Left lung (tissue), 10 donors: ENCODE measurements around the gene GRAMD2B. TPM values are rescaled to one million over a fixed set of nuclear protein-coding genes. Genes with fewer than 3 reads are reported as not detected.

Experiments
- ATAC-seq: fragments of 200-7000 bp; cut with Tn5 transposase; one replicate; pipeline ENCODE4 v1.9.1; 2020; ENCODE audit warnings: moderate library complexity
- DNase-seq, 4 donors: peaks; one replicate each; pipeline ENCODE4 v3.0.0-alpha.2; 2013 to 2020
- H3K27ac ChIP-seq, 2 donors: fragments of 200-600 bp; sonication (generic) in 1 of 2; one replicate each; pipeline versions ENCODE4 v1.5.0 to v1.8.0; 2020 to 2021
- H3K27me3 ChIP-seq, 2 donors: fragments of 200-600 bp; sonication (generic) in 1 of 2; one replicate each; pipeline versions ENCODE4 v1.5.0 to v1.8.0; 2020 to 2021
- H3K36me3 ChIP-seq, 2 donors: fragments of 200-600 bp; sonication (generic) in 1 of 2; one replicate each; pipeline versions ENCODE4 v1.5.0 to v1.8.0; 2020 to 2021
- H3K4me1 ChIP-seq, 2 donors: fragments of 200-600 bp; one replicate each; pipeline ENCODE4 v1.8.0; 2021
- H3K4me3 ChIP-seq, 2 donors: fragments of 200-600 bp; sonication (generic) in 1 of 2; one replicate each; pipeline versions ENCODE4 v1.5.0 to v1.8.0; 2020 to 2021; ENCODE audit warnings: mild to moderate bottlenecking in 1 of 2
- H3K9me3 ChIP-seq, 2 donors: fragments of 200-600 bp; sonication (generic) in 1 of 2; one replicate each; pipeline versions ENCODE4 v1.5.0 to v1.8.0; 2020 to 2021
- CTCF ChIP-seq, 2 donors: fragments of 200-600 bp; sonication (generic) in 1 of 2; IDR thresholded peaks; one replicate each; pipeline versions ENCODE4 v1.5.0 to v1.8.0; 2021; ENCODE audit warnings: antibody characterized with exemption in 2 of 2
- intact Hi-C, 2 donors: fragments of 100-400 bp; cut with DNase I; formaldehyde crosslinking; loops; one replicate each; pipeline versions ENCODE4 v1.11.2 to v1.14.2; 2022
- polyA plus RNA-seq, 6 donors: library from polyadenylated mRNA; unstranded; fragments of 120-200 nt; gene quantifications; one replicate each; pipeline ENCODE4 v1.2.1, GENCODE V29; 2013; ENCODE audit not compliant: insufficient read length in 6 of 6
- total RNA-seq, 2 donors: library from RNA; stranded (reverse); fragmentation: NEBNext Ultra II Directional; extraction: Animal tissue kit (Norgen Biotek cat#: 25700); gene quantifications; one replicate each; pipeline ENCODE4 v1.2.1, GENCODE V29; 2021
- donor health status: DM: no; HTN: yes; CAD: no.
- donor health status: DM: no; HTN: no; CAD: no.

GRAMD2B gene
- total and polyA plus RNA-seq, 8 donors = 9.8 to 19.2 (median 11.6) TPM

- Histone ChIP-seq H3K4me3 (no peak overlapping the region), H3K36me3 (peaks cover 0 to 4% of the 10 kb centered on the region in 2 donors), H3K9me3 (no peaks in the 10 kb centered on the region), H3K4me1 (no peaks in the 10 kb centered on the region), H3K27me3 (no peaks in the 10 kb centered on the region), H3K27ac (no peak overlapping the region)
- intact Hi-C loops = no loop called here
- no peak for ATAC-seq
- no peak for TF ChIP-seq CTCF (IDR thresholded peaks at IDR 0.05)
- no peak for DNase-seq
Observed at GRCh38 chr5:126460977-126461376, 37.8 kb downstream of the GRAMD2B start.

GRCh38 chr5:126461838-126462237 lies 38.6 kb downstream of the GRAMD2B start:
- Histone ChIP-seq H3K9me3 (no peaks in the 10 kb centered on the region), H3K4me1 (no peaks in the 10 kb centered on the region), H3K27ac (no peak overlapping the region), H3K27me3 (no peaks in the 10 kb centered on the region), H3K4me3 (no peak overlapping the region), H3K36me3 (peaks cover 0 to 10% of the 10 kb centered on the region in 2 donors)
- intact Hi-C loops = no loop called here
- no peak for TF ChIP-seq CTCF (IDR thresholded peaks at IDR 0.05)
- ATAC-seq (no peak), DNase-seq (no peak)

- no peaks in the 10 kb centered on the region for H3K27me3 ChIP-seq
- intact Hi-C loops = no loop called here
- H3K27ac ChIP-seq = no peak overlapping the region
- H3K9me3 ChIP-seq = no peaks in the 10 kb centered on the region
- DNase-seq = no peak
- H3K4me1 ChIP-seq = no peaks in the 10 kb centered on the region
- peaks cover 0 to 16% of the 10 kb centered on the region in 2 donors for H3K36me3 ChIP-seq
- H3K4me3 ChIP-seq = no peak overlapping the region
- no peak for ATAC-seq
- TF ChIP-seq CTCF (IDR thresholded peaks at IDR 0.05) = no peak
Observed at GRCh38 chr5:126462239-126463014, 39.2 kb downstream of the GRAMD2B start.

GRCh38 chr5:126464016-126464415 lies 40.8 kb downstream of the GRAMD2B start:
- intact Hi-C loops = no loop called here
- H3K9me3 ChIP-seq = no peaks in the 10 kb centered on the region
- ATAC-seq (no peak), DNase-seq (no peak)
- no peak for TF ChIP-seq CTCF (IDR thresholded peaks at IDR 0.05)
- H3K4me3 ChIP-seq = no peak overlapping the region
- H3K27me3 ChIP-seq = no peaks in the 10 kb centered on the region
- H3K4me1 ChIP-seq = no peaks in the 10 kb centered on the region
- H3K36me3 ChIP-seq = peaks cover 0 to 16% of the 10 kb centered on the region in 2 donors
- H3K27ac ChIP-seq = no peak overlapping the region

- H3K4me1 ChIP-seq = no peaks in the 10 kb centered on the region
- H3K4me3 ChIP-seq = no peak overlapping the region
- no peaks in the 10 kb centered on the region for H3K27me3 ChIP-seq
- H3K27ac ChIP-seq = no peak overlapping the region
- H3K36me3 ChIP-seq = peaks cover 0 to 20% of the 10 kb centered on the region in 2 donors
- H3K9me3 ChIP-seq = no peaks in the 10 kb centered on the region
- DNase-seq = peak in 1 of 4 donors; percentile 41
- peak; percentile 76 for ATAC-seq
- intact Hi-C loops = no loop called here
- TF ChIP-seq CTCF (IDR thresholded peaks at IDR 0.05) = no peak
Observed at GRCh38 chr5:126464959-126465358, 41.8 kb downstream of the GRAMD2B start.
